HepG2 (cell line): ENCODE data around the gene CEBPB. TPM values are rescaled to one million over a fixed set of nuclear protein-coding genes. Genes with fewer than 3 reads are reported as not detected.

ENCODE experiments used
- ARID4A ChIP-seq: sonication (generic); formaldehyde crosslinking; IDR thresholded peaks from 2 replicates; pipeline ENCODE4 v1.5.0; 2020; ENCODE audit warnings: mild to moderate bottlenecking, missing genetic modification reagents, borderline replicate concordance
- DR1 ChIP-seq: sonication (generic); formaldehyde crosslinking; IDR thresholded peaks from 2 replicates; pipeline ENCODE4 v1.8.0; 2021; ENCODE audit warnings: mild to moderate bottlenecking, missing genetic modification reagents, inconsistent platforms
- E2F5 ChIP-seq: sonication (generic); formaldehyde crosslinking; conservative IDR thresholded peaks from 2 replicates; pipeline ENCODE4 v1.4.0; 2020; ENCODE audit warnings: missing genetic modification reagents
- FOXJ3 ChIP-seq: sonication (generic); formaldehyde crosslinking; IDR thresholded peaks from 2 replicates; pipeline ENCODE4 v1.4.0; 2020; ENCODE audit warnings: missing genetic modification reagents, mild to moderate bottlenecking, borderline replicate concordance
- GPN1 ChIP-seq: sonication (generic); formaldehyde crosslinking; IDR thresholded peaks from 2 replicates; pipeline ENCODE4 v1.5.1; 2020; ENCODE audit warnings: missing genetic modification reagents, borderline replicate concordance
- HCFC1 ChIP-seq: fragments of 150-350 bp; IDR thresholded peaks from 2 replicates; pipeline ENCODE4 v1.6.1; 2014; ENCODE audit warnings: low read depth, low read length
- HNRNPLL ChIP-seq: fragments of 200-400 bp; formaldehyde crosslinking; IDR thresholded peaks from 2 replicates; pipeline ENCODE4 v1.6.1; 2017; ENCODE audit warnings: mild to moderate bottlenecking, low read depth, low read length; ENCODE audit not compliant: poor library complexity, severe bottlenecking
- JDP2 ChIP-seq: sonication (generic); formaldehyde crosslinking; IDR thresholded peaks from 2 replicates; pipeline ENCODE4 v1.8.1; 2022; ENCODE audit warnings: missing genetic modification reagents, borderline replicate concordance
- KDM6A ChIP-seq: IDR thresholded peaks from 2 replicates; pipeline ENCODE4 v1.6.1; 2016; ENCODE audit warnings: low read depth
- LCORL ChIP-seq, 2 experiments: fragments of 450-650 bp in 1 of 2; sonication (generic) in 1 of 2; formaldehyde crosslinking in 1 of 2; IDR thresholded peaks; 2 replicates each; pipeline versions ENCODE4 v1.5.0 to v1.6.1; 2017 to 2020; ENCODE audit warnings: antibody characterized with exemption in 1 of 2, missing genetic modification reagents in 1 of 2
- MZF1 ChIP-seq: sonication (generic); formaldehyde crosslinking; IDR thresholded peaks from 2 replicates; pipeline ENCODE4 v1.8.1; 2023; ENCODE audit warnings: mild to moderate bottlenecking, missing genetic modification reagents, borderline replicate concordance
- NR1H2 ChIP-seq: sonication (generic); formaldehyde crosslinking; IDR thresholded peaks from 2 replicates; pipeline ENCODE4 v1.8.1; 2022; ENCODE audit warnings: low read depth, missing genetic modification reagents, borderline replicate concordance
- RORA ChIP-seq: sonication (generic); formaldehyde crosslinking; IDR thresholded peaks from 2 replicates; pipeline ENCODE4 v1.5.0; 2020; ENCODE audit warnings: mild to moderate bottlenecking, missing genetic modification reagents, moderate library complexity
- SKIL ChIP-seq: sonication (generic); formaldehyde crosslinking; IDR thresholded peaks from 2 replicates; pipeline ENCODE4 v1.8.0; 2022; ENCODE audit warnings: missing genetic modification reagents, mild to moderate bottlenecking, moderate library complexity, borderline replicate concordance
- SP140L ChIP-seq: sonication (generic); formaldehyde crosslinking; IDR thresholded peaks from 2 replicates; pipeline ENCODE4 v1.4.0; 2020; ENCODE audit warnings: missing genetic modification reagents, borderline replicate concordance
- WIZ ChIP-seq: sonication (generic); formaldehyde crosslinking; IDR thresholded peaks from 2 replicates; pipeline ENCODE4 v1.5.1; 2020; ENCODE audit warnings: mild to moderate bottlenecking, missing genetic modification reagents
- ZNF121 ChIP-seq: sonication (generic); formaldehyde crosslinking; IDR thresholded peaks from 2 replicates; pipeline ENCODE4 v1.5.0; 2020; ENCODE audit warnings: mild to moderate bottlenecking, missing genetic modification reagents
- ZNF124 ChIP-seq: sonication (generic); formaldehyde crosslinking; IDR thresholded peaks from 2 replicates; pipeline ENCODE4 v1.4.0; 2020; ENCODE audit warnings: missing genetic modification reagents
- ZNF3 ChIP-seq: IDR thresholded peaks from 2 replicates; pipeline ENCODE4 v1.7.0; 2017; ENCODE audit warnings: inconsistent platforms
- ZNF350 ChIP-seq: sonication (generic); formaldehyde crosslinking; IDR thresholded peaks from 2 replicates; pipeline ENCODE4 v1.4.0; 2020; ENCODE audit warnings: mild to moderate bottlenecking, low read depth, missing genetic modification reagents, borderline replicate concordance
- ZNF446 ChIP-seq: sonication (generic); formaldehyde crosslinking; IDR thresholded peaks from 2 replicates; pipeline ENCODE4 v1.5.0; 2020; ENCODE audit warnings: mild to moderate bottlenecking, missing genetic modification reagents
- ZNF709 ChIP-seq: sonication (generic); formaldehyde crosslinking; IDR thresholded peaks from 2 replicates; pipeline ENCODE4 v1.5.0; 2020; ENCODE audit warnings: mild to moderate bottlenecking, missing genetic modification reagents
- ZNF782 ChIP-seq: sonication (generic); formaldehyde crosslinking; IDR thresholded peaks from 2 replicates; pipeline ENCODE4 v1.4.0; 2020; ENCODE audit warnings: missing genetic modification reagents, mild to moderate bottlenecking, borderline replicate concordance
- polyA plus RNA-seq, 8 experiments: library from polyadenylated mRNA; depleted of rRNA in 3 of 8; stranded (reverse) in 7 of 8; unstranded in 1 of 8; fragments of >200 nt; fragmentation: Illumina TruSeq in 4 of 8; extraction: Trizol in 4 of 8; gene quantifications; 2 replicates each; pipeline versions ENCODE4 v1.2.1 to v1.2.3, GENCODE V29; 2011 to 2016; ENCODE audit warnings: low read depth in 4 of 8, missing spikeins in 1 of 8, mixed read lengths in 1 of 8; ENCODE audit not compliant: insufficient read depth in 1 of 8
- total RNA-seq, 5 experiments: library from RNA; depleted of rRNA; stranded (reverse); fragments of >200 nt; fragmentation: Illumina TruSeq; extraction: Trizol; gene quantifications; 2 replicates each; pipeline ENCODE4 v1.2.3, GENCODE V29; 2016; ENCODE audit warnings: low read depth in 1 of 5

Gene CEBPB
- total and polyA plus RNA-seq, 2 of the 13 experiments (the other 11 are each of a cell fraction or from before 2014, with no cell fraction given): 18.5 to 28.2 TPM

GRCh38 chr20:50172347-50173013, 18.1 kb upstream of the CEBPB start (continued):
- TF ChIP-seq ZNF350 (CRISPR knock-in tag) (peak; percentile 95), ZNF124 (CRISPR knock-in tag) (peak; percentile 89), ZNF446 (CRISPR knock-in tag) (peak; percentile 75; the same call in 1 of the 2 replicates), HNRNPLL (peak; percentile 91), DR1 (CRISPR knock-in tag) (peak; percentile 91), SP140L (CRISPR knock-in tag) (peak; percentile 93; the same call in 1 of the 2 replicates), MZF1 (CRISPR knock-in tag) (peak; percentile 48; the same call in 1 of the 2 replicates), ZNF709 (CRISPR knock-in tag) (peak; percentile 84), E2F5 (CRISPR knock-in tag) (peak; percentile 15), NR1H2 (CRISPR knock-in tag) (no peak), JDP2 (no peak), ZNF121 (CRISPR knock-in tag) (no peak), HCFC1 (no peak), WIZ (CRISPR knock-in tag) (no peak), ZNF782 (CRISPR knock-in tag) (peak; percentile 83), LCORL (IDR thresholded peaks at IDR 0.05) (no peak), LCORL (CRISPR knock-in tag; IDR thresholded peaks at IDR 0.05) (peak; percentile 98), GPN1 (CRISPR knock-in tag) (no peak; the same call in 1 of the 2 replicates), RORA (CRISPR knock-in tag) (no peak; the same call in 1 of the 2 replicates), ARID4A (CRISPR knock-in tag) (peak; percentile 93), ZNF3 (CRISPR knock-in tag) (no peak), FOXJ3 (peak; percentile 79; the same call in 1 of the 2 replicates), SKIL (CRISPR knock-in tag) (peak; percentile 51; the same call in 1 of the 2 replicates), KDM6A (CRISPR knock-in tag) (no peak)
